Measurements from ENCODE around the gene LRRFIP1.
A peak's percentile ranks its signal among the peaks of the same experiment; 100 is the strongest.

Gene LRRFIP1

DNA sequence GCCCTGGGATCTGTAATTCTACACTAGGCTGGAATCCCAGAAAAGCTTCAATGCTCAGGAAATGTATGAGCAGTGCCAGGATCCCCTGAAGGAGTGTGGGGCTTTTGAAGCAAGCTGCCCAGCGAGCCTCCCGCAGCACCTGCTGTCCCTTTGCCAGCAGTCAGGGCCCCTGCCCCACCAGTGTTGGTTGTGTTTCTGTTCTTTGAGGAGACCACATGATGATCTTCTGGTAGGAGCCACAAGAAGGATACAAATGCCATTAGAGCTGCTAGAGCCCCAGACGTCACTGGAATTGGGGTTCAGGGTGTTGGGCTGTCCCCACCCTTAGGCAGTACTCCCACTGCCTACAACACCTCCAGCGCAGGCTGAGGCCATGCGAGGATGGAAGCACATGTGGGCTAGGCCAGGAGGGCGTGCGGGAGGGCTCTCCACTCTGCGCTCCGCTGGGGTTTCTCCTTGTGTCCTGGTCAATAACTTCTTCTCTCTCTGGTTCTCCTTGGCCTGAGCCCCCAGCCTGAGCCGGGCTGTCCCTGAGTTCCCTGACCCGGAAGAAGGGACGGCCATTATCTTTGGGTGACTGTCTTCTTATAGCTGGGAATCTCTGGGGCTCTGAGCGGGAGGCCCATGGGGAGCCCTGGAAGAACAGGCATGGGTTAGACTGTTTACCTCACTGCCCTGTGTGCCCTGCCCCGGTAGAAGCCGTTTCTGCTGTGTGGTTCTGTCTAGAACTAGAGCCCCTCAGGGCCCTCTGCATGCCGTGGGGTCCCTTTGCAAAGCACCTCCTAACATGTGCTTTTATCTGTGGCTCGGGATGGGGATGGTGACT, 73.9 kb downstream of the LRRFIP1 start:
- no peak for DNase-seq (ENCODE audit: low read depth, low spot score)

DNA sequence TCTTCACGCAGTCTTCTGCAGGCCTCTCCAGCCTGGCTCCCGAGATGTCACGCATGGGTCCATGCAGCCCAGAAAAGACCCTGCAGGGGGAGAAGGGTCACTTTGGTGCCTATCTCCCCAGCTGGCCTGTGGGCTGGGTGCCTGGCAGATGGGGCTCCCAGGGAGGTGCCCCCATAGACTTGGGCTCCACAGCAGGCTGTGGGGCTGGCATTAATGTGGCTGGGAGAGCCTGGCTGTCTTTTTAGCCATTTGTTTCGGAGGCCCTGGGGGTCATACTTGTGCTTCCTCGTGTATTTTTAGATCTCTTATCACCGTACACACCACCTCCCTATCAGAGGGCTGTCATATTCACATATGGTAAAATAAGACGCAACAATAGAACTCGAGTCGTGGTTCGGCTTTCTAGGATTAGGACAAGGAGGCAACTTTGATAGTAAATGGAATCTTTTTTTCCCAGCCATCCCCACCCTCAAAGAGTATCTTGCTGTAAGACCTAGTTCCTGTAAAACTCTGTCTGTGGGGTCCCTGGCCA, 74.5 kb downstream of the LRRFIP1 start:
- DNase-seq (ENCODE audit: low read depth, low spot score) = no peak

DNA sequence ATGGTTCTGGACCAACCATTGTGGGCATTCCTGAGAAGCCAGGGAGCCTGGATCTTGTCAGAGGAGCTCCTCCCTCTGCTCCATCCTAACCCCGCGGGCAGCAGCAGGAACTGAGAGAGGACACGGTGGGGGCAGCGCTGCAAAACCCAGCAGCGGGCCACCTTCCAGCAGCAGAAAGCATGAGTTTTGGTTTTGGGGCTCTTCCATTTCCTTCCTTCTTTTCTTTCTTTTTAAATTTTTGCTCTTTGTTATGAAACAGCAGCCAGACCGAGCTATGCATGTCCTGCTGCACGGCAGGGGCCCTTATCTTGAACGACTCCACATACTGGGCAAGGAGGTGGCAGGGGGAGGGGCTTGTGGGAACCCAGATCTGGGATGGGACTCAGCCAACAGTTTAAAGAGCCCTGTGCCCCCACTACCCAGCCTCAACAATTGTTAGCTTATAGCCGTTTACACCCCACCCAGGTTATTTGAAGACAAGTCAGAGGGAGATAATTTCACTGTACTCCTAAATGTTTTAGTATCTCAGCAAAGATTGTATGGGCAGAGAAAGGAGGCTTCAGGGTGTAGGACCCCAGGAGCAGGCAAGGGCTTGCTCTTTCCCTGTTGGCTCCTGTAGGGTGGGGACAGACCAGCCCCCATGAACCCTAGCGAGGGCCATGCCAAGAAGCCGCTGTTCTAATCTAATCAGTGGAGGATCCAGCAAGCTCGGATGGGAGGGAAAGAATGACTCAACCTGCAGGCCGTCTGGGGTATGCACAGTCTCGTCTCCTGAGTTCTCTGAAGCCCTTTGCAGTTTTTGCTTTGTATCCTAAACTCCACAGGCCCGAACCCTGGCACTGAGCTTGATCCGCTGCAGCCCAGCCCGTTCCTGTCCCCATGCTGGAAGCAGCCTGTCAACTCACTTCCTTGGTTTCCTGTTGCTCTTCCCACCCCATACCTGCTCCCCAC, 75.3 kb downstream of the LRRFIP1 start:
- DNase-seq (ENCODE audit: low read depth, low spot score) = peak; percentile 86

DNA sequence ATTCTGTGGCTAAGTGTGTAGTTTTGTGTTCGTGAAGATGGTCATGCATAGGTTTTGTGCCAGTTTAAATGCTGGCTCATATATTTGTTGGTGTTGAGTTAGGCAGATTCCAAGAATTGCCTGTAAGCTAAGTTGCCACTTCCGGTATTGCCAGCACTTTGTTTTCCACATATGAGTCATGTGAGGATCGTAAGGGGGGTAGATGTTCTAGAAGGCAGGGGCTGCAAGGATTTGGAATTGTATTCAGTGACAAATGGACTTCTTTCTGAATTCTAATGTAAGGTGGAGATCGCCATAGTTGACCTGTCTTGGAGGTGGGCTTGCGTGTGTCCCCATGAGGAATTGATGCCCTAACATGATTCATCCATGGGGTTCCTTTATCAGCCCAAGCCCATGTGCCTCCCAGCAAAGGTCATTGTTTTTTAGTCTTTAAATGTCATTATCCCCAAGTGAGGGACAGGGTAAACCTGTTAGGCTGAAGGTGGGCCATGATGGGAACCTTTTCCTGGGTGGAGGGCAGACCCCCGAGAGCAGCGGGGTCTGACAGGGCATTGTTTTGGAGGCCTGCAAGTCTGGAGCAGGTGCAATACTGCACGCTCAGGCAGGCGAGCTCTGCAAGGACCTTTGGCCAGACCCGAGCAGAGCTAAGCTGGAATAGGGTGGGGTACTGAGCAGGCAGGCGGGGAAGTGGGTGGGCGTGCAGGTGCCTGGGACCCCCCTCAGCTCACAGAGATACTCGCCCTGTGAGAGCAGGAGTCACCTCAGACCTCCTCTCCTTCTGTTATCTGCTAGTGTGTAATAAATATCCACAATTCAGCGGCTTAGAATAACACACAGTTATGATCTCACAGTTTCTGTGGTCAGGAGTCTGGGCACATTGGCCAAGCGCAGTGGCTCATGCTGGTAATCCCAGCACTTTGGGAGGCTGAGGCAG, 77.4 kb downstream of the LRRFIP1 start:
- peak; percentile 79 for DNase-seq (ENCODE audit: low read depth, low spot score)

DNA sequence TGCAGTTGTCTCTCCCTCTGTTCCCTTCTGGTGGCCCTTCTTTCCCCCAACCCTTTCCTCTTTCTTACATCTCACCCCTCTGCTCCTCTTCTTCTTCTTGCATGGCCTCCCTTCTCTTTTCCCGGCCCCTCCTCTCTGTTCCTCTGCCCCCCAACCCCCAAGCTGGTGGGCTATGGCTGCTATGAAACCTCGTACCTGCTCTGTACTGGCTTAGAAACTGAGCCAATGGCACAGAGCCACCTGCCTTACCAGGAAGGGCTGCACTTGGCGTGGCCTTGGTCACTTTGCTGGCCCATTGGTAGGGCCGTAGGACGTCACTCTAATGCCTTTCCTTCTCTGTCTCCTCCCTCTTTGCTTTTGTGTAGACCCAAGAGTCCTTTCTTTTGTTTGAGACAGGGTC, 78.9 kb downstream of the LRRFIP1 start:
- no peak for DNase-seq (ENCODE audit: low read depth, low spot score)

DNA sequence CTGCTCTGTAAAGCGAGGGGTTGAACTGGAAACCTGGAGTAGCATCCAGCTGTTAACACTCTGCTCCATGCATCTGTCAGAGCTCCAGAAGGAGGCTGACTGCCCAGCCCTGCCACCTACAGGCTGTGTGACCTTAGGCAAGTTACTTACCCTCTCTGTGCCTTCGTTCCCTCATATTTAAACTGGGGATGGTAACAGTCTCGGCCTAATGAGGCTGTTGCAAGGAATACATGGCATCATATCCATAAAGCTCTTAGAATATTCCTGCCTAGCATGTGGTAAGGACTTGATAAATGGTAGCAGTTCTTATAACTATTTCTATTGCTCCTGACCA, 80.6 kb downstream of the LRRFIP1 start:
- DNase-seq (ENCODE audit: low read depth, low spot score) = no peak

DNA sequence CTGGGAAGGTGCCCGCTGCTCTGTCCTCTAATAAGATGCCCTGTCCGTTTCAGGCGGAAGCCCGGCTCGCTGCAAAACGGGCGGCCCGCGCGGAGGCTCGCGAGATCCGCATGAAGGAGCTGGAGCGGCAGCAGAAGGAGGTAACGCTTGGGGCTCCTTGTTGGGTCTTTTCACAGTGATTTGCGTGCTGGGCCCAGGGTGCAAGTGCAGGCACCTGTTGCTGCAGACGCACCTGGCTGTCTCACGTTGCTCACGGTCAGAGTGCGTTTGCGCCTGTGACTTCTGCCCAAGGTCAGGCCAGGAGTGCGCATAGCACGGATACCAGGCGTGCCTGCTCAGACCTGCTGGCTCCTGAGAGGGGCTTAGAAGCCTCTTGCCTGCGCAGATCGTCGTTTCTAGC, 81.1 kb downstream of the LRRFIP1 start:
- DNase-seq (ENCODE audit: low read depth, low spot score) = no peak

DNA sequence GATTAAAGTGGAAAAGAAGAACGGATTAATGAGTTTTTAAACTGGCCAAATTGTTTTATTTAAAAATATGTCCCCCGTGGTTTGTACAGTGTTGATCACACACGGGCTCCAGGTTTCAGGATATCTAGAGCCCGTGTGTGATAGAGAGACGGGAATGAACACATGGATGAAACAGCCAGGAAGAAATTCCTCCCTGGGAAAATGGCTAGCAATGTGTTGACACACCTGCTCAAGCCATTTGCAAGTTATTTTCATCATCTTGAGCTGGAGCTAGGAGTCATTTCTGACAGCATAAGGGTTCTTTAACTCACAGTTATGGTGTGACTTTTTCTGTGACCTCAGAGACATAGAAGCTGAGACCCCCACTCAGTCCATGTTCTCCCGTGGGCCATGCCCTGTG, 81.6 kb downstream of the LRRFIP1 start:
- DNase-seq (ENCODE audit: low read depth, low spot score) = no peak

DNA sequence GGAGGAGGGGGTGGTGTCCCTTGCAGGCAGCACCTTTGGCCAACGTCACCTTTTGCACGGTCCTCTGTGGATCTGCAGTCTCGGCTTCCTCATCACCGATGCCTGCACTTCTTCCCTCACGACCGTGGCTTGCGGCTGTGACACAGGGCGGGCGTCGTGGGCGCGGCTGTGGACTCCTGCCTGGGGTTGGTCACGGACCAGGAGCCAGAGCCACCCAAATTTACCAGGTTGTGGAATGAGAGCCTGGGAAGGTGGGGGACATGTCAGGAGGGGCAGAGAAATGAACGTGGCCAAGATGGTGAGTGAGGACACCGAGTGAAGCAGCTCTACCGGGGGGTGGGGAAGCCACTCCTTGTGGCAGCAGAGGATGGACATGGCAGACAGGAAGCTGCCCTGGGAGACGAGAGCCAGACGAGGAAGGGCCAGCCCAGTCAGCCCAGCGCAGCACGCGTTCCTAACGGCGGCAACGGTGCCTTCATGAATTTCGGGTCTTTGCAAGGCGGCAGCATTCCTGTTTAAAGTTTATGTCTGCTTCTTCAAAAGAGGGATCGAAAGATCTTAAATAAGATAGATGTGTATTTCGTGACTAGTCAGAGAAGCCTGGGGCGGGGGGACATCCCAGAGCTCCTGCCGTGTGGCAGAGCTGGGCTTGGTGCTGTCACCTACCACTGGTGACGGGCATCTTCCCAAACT, 84.2 kb downstream of the LRRFIP1 start:
- DNase-seq (ENCODE audit: low read depth, low spot score) = no peak

DNA sequence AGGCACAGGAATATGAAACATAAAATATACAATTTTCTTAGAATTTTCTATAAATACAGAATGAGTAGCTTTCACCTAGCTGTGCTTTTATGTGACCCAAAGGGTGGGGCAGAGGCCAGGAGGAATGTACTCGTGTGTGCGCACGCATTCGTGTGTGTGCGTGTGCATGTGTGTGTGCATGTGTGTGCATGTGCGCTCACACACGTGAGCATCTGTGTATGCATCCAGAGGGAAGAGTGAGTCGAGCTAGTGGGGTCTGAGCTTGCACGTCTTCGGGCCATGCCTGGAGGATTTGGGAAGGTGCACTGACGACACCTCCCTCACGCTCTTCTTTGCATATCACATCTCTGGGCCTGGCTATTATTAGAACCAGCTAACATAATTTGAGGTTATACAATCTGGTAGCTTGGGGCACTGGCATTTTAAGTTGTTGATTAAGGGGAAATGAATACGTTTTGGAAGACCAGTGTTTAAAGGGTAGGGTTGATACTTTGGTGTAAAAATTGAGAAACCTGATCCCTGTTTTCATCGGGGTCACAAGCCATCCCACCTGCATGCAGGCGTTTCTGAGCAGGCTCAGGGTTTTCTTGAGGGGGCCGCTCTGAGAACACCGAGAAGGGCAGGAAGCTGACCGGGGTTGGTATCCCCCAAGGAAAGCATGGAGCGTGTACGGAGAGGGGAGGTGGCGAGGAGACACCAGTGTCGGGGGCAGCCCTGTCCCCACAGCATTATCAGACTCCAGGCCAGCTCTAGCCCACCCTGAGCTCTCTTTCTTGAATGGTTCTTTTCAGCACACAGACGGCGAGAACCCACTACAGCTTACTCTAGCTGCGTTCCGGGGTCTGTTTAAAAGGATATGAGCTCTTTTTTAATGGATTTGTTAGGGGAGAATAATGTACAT, 85.3 kb downstream of the LRRFIP1 start:
- DNase-seq (ENCODE audit: low read depth, low spot score) = no peak

DNA sequence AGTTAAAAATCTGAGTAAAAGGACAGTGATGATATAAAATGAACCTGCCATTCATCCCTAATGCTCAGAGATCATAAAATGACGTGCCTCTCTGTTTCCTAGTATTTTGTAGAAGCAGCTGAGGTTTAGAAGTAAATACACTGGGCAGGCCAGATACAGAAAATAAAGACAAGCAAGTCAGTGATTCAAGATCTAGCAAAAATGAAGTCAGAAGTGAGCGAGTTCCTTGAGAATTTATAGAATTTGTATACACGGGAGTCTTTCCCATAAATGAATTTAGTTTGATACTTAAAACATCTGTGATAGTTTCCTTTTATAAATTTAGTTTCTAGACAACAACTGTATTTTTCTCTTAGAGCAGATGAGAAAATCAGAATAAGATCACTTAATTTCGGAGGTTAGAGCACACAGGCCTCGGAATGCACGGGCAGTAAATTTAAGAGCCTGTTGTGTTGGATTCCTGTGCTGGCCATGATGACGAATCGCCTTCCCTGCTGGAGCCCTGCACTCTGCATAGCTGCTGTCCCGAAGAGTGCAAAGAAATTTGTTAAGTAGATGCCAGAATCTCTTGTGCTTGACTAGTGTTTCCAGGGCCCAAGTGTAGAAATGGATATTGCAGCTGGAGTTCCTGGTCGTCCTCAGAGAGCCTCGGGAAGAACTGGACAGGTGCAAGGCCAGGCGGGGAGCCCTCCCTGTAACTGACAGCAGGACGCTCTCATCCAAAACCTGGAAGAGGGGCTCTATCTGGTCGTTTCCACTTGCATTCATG, 87.5 kb downstream of the LRRFIP1 start:
- DNase-seq (ENCODE audit: low read depth, low spot score) = peak; percentile 91

DNA sequence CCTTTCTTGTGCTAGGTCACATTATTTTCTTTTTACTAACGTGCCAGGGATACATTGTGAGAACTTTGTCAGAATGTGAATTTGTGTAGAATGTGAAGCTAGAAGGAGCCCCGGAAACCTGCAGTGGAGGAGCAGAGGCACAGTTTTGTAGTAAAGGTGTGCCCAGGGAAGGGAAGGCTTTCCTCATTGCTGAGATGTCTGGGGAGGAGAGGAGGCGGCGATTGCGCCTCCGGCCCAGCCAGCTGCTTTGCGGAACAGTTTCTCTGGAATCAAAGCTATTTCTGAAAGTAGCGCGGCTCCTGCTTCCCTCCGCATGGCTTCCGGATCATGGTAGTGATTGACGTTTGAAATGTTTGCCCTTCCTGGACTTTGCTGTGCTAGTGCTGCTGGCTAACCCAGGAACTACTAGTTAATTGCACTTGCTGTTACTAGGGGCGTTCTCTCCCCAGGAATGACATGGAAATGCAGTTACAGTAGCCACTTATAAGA, 88.1 kb downstream of the LRRFIP1 start:
- peak; percentile 71 for DNase-seq (ENCODE audit: low read depth, low spot score)

DNA sequence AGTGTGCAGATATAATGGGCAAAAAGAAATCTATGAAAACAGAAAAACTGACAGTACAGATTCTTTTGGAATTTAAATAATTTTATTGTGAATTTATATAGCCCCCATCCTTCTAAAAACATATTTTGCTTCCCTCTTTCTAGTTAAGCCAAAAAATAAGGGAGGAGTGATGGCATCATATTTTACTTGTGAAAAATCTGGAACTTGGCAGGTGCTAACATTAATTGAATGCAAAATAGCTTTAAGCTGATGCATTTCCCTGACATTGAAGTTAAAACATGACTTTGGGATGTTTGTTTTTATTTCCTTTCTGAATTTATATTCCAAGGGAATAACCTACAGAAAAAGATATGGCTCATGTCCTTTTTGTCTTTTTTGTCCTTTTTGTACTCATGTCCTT, 88.6 kb downstream of the LRRFIP1 start:
- no peak for DNase-seq (ENCODE audit: low read depth, low spot score)

DNA sequence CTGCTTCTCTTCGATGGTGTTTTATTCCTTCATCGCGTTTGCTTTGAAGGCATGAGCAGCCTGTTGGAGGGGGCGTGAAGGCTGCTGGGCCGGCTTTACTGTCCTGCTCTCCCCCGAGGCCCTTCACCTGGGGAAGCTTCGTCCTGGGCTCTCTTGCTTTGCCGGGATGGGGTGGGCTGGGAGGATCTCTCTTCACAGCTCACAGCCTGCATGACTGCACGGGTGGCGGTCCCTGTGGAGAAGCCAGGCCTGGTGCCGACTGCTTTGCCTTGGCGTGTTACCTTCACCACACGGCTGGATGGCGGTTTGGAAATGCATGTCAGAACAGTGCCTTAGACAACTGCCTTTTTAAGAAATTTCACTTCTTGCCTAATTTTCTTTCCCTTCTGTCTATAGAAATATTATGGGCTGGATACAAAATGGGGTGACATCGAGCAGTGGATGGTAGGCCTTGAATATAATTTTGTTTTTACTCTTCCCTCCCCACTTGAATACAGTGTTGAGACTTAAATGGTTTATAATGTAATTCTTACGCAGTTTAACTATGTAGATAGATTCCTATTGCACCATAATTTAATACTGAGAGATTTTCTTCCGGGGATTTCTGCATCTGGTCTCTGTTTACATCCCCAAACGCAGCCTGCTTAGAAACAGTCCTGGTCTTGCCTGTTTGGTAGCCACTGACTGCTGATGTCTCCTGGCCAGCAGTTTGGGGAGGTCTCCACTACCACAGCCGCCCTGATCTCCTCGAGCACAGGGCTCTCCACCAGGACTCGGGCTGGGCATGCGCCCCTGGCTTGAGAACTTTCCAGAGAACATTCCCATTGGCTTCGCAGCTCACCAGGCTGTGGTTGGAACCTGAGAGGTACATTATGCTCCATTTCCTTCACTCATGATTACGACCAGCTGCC, 90.2 kb downstream of the LRRFIP1 start:
- no peak for DNase-seq (ENCODE audit: low read depth, low spot score)

DNA sequence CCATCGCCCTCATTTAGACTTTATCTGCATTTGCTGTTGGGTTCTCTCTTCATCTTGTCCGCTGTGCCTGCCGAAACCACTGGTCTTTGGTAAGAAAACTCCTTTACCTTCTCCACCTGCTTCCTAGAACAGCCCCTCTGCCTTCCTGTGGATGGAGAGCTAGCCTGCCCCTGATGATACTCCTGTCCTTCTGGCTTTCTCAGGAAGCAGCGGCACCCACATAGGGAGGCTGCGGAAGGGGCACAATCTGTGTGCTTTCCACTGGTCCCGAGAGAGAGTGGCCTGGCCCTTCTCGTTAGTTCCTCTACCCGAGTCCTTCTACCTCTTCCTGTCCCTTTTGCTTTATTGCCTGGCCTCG, 90.9 kb downstream of the LRRFIP1 start:
- no peak for DNase-seq (ENCODE audit: low read depth, low spot score)

DNA sequence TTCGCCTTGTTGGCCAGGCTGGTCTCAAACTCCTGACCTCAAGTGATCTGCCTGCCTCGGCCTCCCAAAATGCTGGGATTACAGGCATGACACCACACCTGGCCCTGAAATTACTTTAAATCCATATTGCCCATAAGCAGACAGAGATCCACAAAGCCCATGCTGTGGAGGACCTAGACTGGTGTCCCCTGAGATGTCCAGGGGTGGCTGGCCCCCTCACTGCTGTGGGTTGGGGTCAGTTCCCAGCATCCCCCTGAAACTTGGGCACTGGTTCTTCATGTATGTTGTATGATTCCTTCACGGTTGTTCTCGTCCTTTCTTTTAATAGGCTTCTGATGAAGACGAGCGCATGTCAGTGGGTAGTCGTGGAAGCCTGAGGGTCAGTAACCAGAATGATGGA, 93.1 kb downstream of the LRRFIP1 start:
- DNase-seq (ENCODE audit: low read depth, low spot score) = no peak

DNA sequence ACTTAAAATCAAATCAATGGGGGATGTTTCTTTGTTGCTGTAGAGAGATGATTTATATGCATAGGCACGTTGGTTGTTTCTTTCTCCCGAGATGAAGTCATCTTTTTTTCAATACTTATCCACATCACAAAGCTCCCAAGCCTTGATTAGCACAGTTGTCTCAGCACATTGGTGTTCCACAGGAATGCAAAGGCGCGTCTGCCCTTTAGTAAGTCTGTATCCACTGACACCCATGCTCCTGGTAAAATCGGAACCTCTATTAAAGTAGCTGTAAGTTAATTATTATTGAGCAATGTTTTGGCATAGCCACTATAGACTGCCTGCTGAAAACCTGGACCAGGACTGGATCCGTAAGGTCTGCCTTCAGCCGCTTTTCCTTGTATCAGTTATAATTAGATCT, 93.6 kb downstream of the LRRFIP1 start:
- DNase-seq (ENCODE audit: low read depth, low spot score) = peak; percentile 90

DNA sequence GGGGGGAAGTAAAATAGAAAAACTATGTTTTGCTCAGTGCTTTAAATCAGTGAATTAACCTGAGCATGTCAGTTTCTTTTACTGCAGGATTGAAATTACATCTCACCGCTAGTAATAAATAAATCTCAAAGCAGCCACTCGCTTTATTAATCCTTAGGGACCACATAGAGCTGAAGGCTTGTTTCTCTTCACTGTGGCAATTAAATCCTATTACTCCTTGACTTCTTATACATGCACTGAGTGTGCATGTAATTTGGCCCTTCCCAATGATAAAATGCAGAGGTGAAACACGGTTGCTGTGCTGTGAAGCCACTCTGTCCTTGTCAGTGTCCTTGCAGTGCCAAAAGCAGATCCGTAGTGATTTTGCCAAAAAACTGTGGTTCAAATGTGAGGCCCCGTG, 94.1 kb downstream of the LRRFIP1 start:
- DNase-seq (ENCODE audit: low read depth, low spot score) = no peak

Measured in astrocyte of the hippocampus (primary cell).